DMS 273 treated with DMSO at 0.1 percent for 48 hours (cell line): ENCODE data around the gene NCOA7.
"Not testable (repeated sequence)": the region's sequence is repeated elsewhere in the genome, so short reads cannot be mapped to it uniquely, and the experiment has no call there.

Source experiments
- DNase-seq: peaks from one replicate; lab custom pipeline; 2025; lab: John Stamatoyannopoulos, UW

NCOA7 gene

GRCh38 chr6:125871365-125871764 lies 80.6 kb downstream of the NCOA7 start:
- DNase-seq = no peak

GRCh38 chr6:125872259-125872921 lies 81.6 kb downstream of the NCOA7 start:
- no peak for DNase-seq

DNA sequence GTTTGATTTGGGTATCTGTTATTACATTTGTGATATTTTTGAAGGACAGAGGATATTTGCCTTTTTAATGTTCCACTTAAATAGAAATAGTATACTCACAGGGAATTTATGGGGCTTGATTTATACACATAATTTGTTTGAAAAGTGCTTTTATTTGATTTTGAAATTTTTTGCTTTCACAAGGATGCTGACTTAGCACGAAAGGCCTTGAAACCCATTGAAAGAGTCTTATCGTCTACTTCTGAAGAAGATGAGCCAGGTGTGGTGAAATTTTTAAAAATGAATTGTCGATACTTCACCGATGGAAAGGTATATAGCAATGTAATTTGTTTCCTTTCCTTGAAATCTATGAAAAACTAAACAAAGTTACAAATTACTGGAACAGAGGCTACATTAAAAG lies 91.5 kb downstream of the NCOA7 start:
- DNase-seq = no peak

DNA sequence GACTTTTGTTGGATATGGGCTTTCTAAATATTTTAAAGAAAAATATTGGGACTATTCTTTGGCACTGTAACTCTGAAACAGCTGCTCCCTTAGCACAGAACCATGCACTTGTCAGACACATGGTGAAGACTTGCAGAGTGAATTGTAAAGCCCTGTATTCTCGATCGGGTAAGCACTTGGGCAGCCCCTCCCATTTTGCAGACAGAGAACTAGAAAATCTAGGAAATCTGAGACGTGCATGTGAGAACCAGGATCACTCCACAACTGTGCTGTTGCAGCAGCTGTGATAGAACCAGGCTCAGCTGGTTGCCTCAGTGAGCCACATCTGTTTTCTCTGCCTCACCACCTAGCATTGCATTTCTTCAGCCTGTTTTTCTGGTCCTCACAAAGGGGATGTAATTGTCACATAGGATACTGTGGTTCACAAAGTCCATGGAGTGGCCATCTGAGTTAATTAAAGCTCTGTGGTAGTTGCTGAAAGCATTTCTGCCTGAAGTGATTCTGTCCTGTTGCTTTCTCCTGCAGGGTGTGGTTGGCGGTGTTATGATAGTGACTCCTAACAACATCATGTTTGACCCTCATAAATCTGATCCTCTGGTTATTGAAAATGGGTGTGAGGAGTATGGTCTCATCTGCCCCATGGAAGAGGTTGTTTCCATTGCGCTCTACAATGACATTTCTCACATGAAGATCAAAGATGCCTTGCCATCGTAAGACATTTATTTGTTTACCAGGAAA lies 94.0 kb downstream of the NCOA7 start:
- DNase-seq = peak; percentile 69

GRCh38 chr6:125886021-125886420 lies 95.3 kb downstream of the NCOA7 start:
- no peak for DNase-seq

DNA sequence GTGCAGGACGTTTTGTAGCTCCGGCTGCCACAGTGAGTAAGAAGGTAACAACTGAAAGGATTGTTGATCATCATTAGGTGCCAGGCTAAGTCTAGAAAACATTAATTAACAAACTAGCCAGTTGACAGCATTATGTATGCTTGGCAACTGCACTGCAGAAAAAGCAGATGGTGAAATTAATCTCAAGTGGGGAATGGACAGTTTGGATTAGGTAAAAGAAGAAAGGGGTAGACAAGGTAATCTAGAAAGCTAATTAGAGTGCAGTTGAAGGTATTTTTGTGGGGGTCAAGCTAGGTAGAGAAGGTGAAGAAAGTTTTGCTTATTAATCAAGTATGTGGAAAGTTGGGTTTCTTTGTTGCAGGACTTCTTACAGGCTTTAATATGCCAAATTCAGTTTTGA lies 96.2 kb downstream of the NCOA7 start:
- DNase-seq = peak; percentile 23

DNA sequence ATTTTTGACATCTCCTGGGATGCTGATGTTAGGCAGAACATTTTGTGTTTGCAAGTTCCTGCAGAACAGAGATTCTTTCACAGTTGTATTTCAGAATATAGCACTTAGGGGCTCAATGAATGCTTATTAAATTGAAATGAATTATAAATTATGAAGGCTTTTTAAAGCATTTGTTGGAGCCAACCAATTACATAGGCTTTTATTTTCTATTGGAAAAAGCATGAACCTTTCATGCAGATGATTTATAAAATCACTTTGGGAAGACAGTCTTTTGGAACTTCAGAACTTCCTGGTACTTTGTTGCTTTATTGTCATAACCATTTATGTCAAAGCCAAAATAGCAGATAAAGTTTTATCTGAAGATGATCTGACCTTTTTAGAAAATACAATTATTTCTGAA lies 96.6 kb downstream of the NCOA7 start:
- DNase-seq = no peak

GRCh38 chr6:125888989-125889656 lies 98.4 kb downstream of the NCOA7 start:
- DNase-seq = no peak

- DNase-seq = no peak
These were observed 109.0 kb downstream of the NCOA7 start for GRCh38 chr6:125899726-125900182.

- no peak for DNase-seq
These were observed 114.1 kb downstream of the NCOA7 start for GRCh38 chr6:125904871-125905270.

GRCh38 chr6:125906158-125906998 lies 115.6 kb downstream of the NCOA7 start:
- no peak for DNase-seq

DNA sequence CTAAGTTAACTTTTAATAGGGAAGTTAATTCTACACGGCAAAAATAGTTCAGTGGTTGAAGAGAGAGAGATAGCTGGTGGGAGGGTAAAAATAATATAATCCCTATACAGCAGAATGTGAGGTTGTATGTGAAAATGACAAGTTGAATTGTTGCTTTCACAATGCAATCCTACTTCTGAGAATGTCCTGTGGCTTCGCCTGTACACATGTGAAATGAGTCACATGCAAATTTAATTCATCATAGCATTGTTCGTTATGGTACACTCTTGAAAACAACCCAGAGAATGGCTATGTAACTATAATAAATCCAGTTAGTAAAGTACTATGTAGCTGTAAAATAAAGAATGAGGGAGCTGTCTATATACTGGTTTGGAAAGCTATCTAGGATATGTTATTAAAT lies 119.8 kb downstream of the NCOA7 start:
- no peak for DNase-seq

DNA sequence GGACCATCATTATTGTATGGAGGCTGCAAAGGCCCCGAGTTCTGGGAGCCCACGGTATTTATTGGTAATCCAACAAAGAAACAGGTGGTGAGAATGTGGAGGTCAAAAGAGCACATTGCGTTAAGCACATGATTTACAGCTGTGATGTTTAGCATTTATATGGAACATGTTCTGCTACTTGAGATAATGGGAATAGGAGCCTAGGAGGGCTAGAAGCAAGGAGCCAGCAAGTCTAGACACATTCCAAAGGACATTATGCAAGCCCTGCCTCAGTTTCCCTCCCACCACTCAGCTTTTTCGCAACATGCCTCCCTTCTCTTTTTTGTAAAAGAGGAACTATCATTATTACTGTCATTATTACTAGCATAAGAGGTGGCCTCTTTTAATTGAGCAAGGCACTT lies 120.3 kb downstream of the NCOA7 start:
- not testable (repeated sequence) for DNase-seq

DNA sequence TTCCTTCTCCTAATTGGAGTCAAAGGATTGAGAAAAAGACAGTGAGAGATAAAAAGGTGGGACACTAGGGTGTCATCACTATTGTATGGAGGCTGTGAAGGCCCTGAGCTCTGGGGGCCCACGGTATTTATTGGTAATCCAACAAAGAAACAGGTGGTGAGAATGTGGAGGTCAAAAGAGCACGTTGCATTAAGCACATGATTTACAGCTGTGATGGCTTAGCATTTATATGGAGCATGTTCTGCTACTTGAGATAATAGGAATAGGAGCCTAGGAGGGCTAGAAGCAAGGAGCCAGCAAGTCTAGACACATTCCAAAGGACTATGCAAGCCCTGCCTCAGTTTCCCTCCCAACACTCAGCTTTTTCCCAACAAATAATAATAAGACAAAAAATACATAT lies 121.7 kb downstream of the NCOA7 start:
- DNase-seq = not testable (repeated sequence)

DNA sequence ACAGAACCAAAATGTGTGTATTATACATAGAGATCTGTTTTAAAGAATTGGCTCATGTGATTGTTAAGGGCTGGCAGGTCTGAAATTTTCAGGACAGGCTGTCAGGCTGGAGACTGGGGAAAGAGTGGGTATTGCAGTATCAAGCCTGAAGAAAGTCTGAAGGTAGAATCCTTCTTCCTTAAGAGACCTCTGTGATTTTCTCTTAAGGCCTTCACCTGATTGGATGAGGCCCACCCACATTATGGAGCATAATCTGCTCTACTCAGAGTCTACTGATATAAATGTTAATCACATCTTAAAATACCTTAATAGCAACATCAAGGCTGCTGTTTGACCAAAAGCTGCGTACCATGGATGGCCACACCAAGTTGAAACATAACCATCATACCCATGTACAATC lies 122.4 kb downstream of the NCOA7 start:
- DNase-seq = no peak

DNA sequence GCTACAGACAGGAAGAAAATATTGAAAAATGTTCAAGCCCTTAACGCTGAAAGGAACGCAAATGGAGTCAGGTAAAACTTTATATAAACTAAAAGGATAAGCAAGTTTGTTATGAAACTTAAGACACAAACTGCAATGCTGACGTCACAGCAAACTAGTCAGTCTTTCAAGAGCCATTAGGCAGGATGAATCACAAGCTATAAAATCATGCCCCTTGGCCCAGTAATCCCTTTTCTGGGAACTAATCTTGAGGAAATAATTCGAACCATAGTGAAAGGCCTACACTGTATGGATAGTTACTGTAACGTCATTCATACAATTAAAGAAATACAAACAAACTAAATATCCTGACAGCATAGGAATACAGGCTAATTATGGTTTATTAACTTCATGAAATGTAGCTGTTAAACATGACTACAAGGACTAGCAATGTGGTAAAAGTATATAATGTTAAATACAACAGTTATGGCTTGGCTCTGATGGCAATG lies 123.1 kb downstream of the NCOA7 start:
- DNase-seq = no peak

GRCh38 chr6:125918230-125918629 lies 127.5 kb downstream of the NCOA7 start:
- no peak for DNase-seq

- DNase-seq = no peak
These were observed 128.2 kb downstream of the NCOA7 start for GRCh38 chr6:125918681-125919566.

GRCh38 chr6:125919618-125920017 lies 128.9 kb downstream of the NCOA7 start:
- no peak for DNase-seq

DNA sequence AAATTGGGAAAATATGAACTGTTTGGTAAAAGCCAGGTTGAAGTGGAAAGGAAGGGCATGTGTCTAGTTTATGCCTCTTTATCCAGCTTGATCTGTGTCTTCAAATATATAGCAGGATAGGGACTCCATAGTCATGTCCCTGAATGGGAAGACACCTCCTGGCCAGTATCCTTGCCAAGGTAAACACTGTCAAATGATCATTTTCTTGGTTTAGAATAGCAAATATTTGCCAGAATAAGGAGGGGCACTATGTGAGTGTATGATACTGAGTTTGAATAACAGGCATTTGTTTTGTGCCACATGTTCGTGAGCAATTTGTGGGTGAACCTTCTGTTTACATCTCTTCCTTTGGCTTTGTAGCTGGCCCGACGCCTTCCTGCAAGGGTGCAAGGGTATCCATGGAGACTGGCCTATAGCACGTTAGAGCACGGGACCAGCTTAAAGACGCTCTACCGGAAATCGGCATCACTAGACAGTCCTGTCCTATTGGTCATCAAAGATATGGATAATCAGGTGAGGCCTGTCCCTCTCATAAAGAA lies 131.6 kb downstream of the NCOA7 start:
- DNase-seq = no peak
